Upper lobe of left lung (tissue), 6 donors: ENCODE results near the gene CTBP2. TPM values are rescaled to one million over a fixed set of nuclear protein-coding genes. Genes with fewer than 3 reads are reported as not detected.

ENCODE experiments used
- ATAC-seq, 2 donors: fragments of 200-7000 bp; cut with Tn5 transposase; one replicate each; pipeline ENCODE4 v1.9.1; 2022; ENCODE audit warnings: mild to moderate bottlenecking in 2 of 2, moderate library complexity in 2 of 2; ENCODE audit not compliant: low FRiP score in 2 of 2
- DNase-seq, 2 donors: peaks; one replicate each; pipeline ENCODE4 v3.0.0-alpha.2; 2019 to 2020
- H3K27ac ChIP-seq, 4 donors: fragments of 200-600 bp; sonication (generic); one replicate each; pipeline ENCODE4 v1.5.1; 2016 to 2019
- H3K27me3 ChIP-seq, 4 donors: fragments of 200-600 bp; sonication (generic); one replicate each; pipeline ENCODE4 v1.5.1; 2017 to 2019
- H3K36me3 ChIP-seq, 4 donors: fragments of 200-600 bp; sonication (generic); one replicate each; pipeline ENCODE4 v1.5.1; 2016 to 2019
- H3K4me1 ChIP-seq, 4 donors: fragments of 200-600 bp; sonication (generic); one replicate each; pipeline ENCODE4 v1.5.1; 2018 to 2019
- H3K4me3 ChIP-seq, 4 donors: fragments of 200-600 bp; sonication (generic); one replicate each; pipeline ENCODE4 v1.5.1; 2017 to 2019; ENCODE audit warnings: mild to moderate bottlenecking in 2 of 4, moderate library complexity in 1 of 4
- H3K9me3 ChIP-seq, 4 donors: fragments of 200-600 bp; sonication (generic); one replicate each; pipeline ENCODE4 v1.5.1; 2018 to 2019
- CTCF ChIP-seq, 6 experiments: fragments of 450-650 bp in 4 of 6; fragments of 200-600 bp in 2 of 6; sonication (generic) in 2 of 6; IDR thresholded peaks; one replicate each; pipeline ENCODE4 v1.5.1; 2016 to 2019; ENCODE audit warnings: antibody characterized with exemption in 6 of 6
- EP300 ChIP-seq, 4 donors: sonication (generic); formaldehyde crosslinking; IDR thresholded peaks; one replicate each; pipeline ENCODE4 v1.5.1; 2017; ENCODE audit warnings: antibody characterized with exemption in 4 of 4, control low read depth in 2 of 4
- POLR2A ChIP-seq, 4 donors: fragments of 450-650 bp; IDR thresholded peaks; one replicate each; pipeline ENCODE4 v1.5.1; 2016 to 2017; ENCODE audit warnings: antibody characterized with exemption in 4 of 4, mild to moderate bottlenecking in 2 of 4
- POLR2AphosphoS5 ChIP-seq, 2 donors: sonication (generic); formaldehyde crosslinking; IDR thresholded peaks; one replicate each; pipeline ENCODE4 v1.5.1; 2017; ENCODE audit warnings: antibody characterized with exemption in 2 of 2
- WGBS, 2 donors: methylation state at CpG; one replicate each; pipeline ENCODE4 v1.1.5; 2017 to 2018; 5-methylcytosine and 5-hydroxymethylcytosine counted together
- total RNA-seq, 6 donors: library from RNA; depleted of rRNA in 4 of 6; stranded (reverse); fragments of >200 nt in 4 of 6; gene quantifications; one replicate each; pipeline versions ENCODE4 v1.1.0 to v1.2.1, GENCODE V29; 2016 to 2021
- donor health status: DM: no; HTN: no; CAD: no; lungs with moderate emphysema.
- donor health status: DM: no; HTN: yes; CAD: no; lungs with severe emphysema.

CTBP2 gene
- total RNA-seq, 6 donors from 2014 or later, result 47.1 to 82.5 (median 59.7) TPM

DNA sequence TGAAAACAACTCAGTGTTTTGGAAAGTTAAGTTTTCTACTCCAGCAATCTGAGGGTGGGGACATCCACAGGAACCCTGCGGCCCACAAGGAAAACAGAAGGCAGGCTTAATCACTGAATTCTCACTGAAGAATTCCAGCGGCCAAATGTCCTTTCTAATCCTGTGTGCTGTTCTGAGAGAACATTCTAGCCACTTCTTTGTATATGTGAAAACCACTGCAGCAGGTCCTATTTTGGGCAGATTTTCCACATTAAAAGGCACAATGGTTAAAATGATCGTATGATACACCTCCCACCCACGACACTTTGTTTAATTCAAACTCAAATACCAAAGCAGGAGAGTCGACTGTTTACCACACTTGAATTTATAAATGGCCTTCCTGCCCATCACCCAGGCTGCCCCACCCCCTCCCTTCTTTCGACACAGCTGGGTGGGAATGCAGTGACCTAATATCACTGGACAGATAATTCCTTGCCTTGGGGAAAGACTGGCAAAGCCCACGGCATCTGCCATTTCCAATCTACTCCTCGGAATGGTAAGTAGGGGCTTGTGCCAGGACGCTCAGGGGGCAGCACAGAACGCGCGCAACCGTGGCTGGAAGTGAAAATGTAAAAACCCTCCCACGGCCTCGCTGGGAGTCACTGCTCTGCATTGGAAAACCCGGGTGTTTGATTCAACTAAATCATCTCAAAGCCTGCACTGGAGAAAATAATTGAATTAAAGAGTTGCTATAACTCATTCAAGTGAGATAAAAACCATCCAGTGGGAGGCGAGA, 67.0 kb downstream of the CTBP2 start:
- no peak for DNase-seq
- Histone ChIP-seq H3K27me3 (no peaks in the 10 kb centered on the region), H3K4me1 (peaks cover 29 to 66% (median 56%) of the 10 kb centered on the region in 4 donors), H3K36me3 (peaks cover 0 to 5% (median 2%) of the 10 kb centered on the region in 4 donors), H3K9me3 (no peaks in the 10 kb centered on the region), H3K4me3 (no peak overlapping the region), H3K27ac (peak overlapping the region; percentile 56 to 86 (median 71))
- TF ChIP-seq POLR2A (IDR thresholded peaks at IDR 0.05) (no peak), EP300 (IDR thresholded peaks at IDR 0.05) (peak in 1 of 4 donors; percentile 28), POLR2AphosphoS5 (IDR thresholded peaks at IDR 0.05) (peak; percentile 31 to 79), CTCF (IDR thresholded peaks at IDR 0.05) (no peak)
- 56% methylated on average over 17 of the region's 17 CpGs for WGBS, 2 donors
- ATAC-seq, result peak in 1 of 2 donors; percentile 69

GRCh38 chr10:125092564-125093031, 67.8 kb downstream of the CTBP2 start:
- peaks cover 29 to 66% (median 56%) of the 10 kb centered on the region in 4 donors for H3K4me1 ChIP-seq
- peaks cover 0 to 10% (median 4%) of the 10 kb centered on the region in 4 donors for H3K36me3 ChIP-seq
- H3K27ac ChIP-seq, result peak overlapping the region; percentile 56 to 86 (median 71)
- ATAC-seq (no peak), DNase-seq (no peak)
- H3K4me3 ChIP-seq, result no peak overlapping the region
- TF ChIP-seq POLR2AphosphoS5 (IDR thresholded peaks at IDR 0.05) (no peak), POLR2A (IDR thresholded peaks at IDR 0.05) (no peak), EP300 (IDR thresholded peaks at IDR 0.05) (no peak), CTCF (IDR thresholded peaks at IDR 0.05) (no peak)
- no peaks in the 10 kb centered on the region for H3K9me3 ChIP-seq
- WGBS, 2 donors, result 84 to 94% methylated on average over 11 to 17 of the region's 17 CpGs
- H3K27me3 ChIP-seq, result no peaks in the 10 kb centered on the region

DNA sequence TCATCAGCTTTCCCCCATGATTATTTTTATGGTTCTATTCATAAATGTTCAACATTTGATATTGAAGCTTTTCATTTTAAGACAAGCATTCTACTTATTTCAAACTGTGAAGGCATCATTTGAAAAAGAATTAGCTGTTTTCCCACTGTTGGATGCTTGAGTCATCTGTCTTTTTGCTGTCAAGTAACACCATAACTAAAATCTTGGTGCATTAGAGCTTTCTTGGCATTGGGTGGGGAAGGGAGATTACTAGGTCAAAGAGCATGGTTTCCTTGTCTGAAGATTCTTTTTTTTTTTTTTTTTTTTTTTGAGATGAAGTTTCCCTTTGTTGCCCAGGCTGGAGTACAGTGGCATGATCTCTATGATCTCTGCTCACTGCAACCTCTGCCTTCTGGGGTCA, 68.5 kb downstream of the CTBP2 start:
- DNase-seq, result no peak
- peaks cover 29 to 66% (median 56%) of the 10 kb centered on the region in 4 donors for H3K4me1 ChIP-seq
- H3K36me3 ChIP-seq, result peaks cover 0 to 14% (median 8%) of the 10 kb centered on the region in 4 donors
- ATAC-seq, result no peak
- H3K27ac ChIP-seq, result peak overlapping the region in 2 of 4 donors; percentile 76 to 86
- no peak for TF ChIP-seq CTCF (IDR thresholded peaks at IDR 0.05)
- TF ChIP-seq POLR2AphosphoS5 (IDR thresholded peaks at IDR 0.05), result no peak
- TF ChIP-seq EP300 (IDR thresholded peaks at IDR 0.05), result no peak
- TF ChIP-seq POLR2A (IDR thresholded peaks at IDR 0.05), result no peak
- H3K27me3 ChIP-seq, result no peaks in the 10 kb centered on the region
- H3K9me3 ChIP-seq, result no peaks in the 10 kb centered on the region
- no peak overlapping the region for H3K4me3 ChIP-seq

- WGBS, 2 donors, result 70 to 73% methylated on average over 2 of the region's 2 CpGs
- H3K4me3 ChIP-seq, result no peak overlapping the region
- H3K27ac ChIP-seq, result peak overlapping the region in 1 of 4 donors; percentile 40
- no peak for DNase-seq
- peaks cover 19 to 58% (median 50%) of the 10 kb centered on the region in 4 donors for H3K4me1 ChIP-seq
- H3K9me3 ChIP-seq, result no peaks in the 10 kb centered on the region
- H3K36me3 ChIP-seq, result peaks cover 0 to 17% (median 9%) of the 10 kb centered on the region in 4 donors
- no peak for ATAC-seq
- H3K27me3 ChIP-seq, result no peaks in the 10 kb centered on the region
- TF ChIP-seq POLR2AphosphoS5 (IDR thresholded peaks at IDR 0.05) (no peak), CTCF (IDR thresholded peaks at IDR 0.05) (no peak), POLR2A (IDR thresholded peaks at IDR 0.05) (no peak), EP300 (IDR thresholded peaks at IDR 0.05) (no peak)
These were observed 70.9 kb downstream of the CTBP2 start for GRCh38 chr10:125089469-125089868.
